Breast epithelium (tissue), 3 donors: Measurements from ENCODE around the gene FARP1.

Experiments used
- CTCF ChIP-seq, 3 donors: fragments of 450-650 bp; IDR thresholded peaks; one replicate each; pipeline ENCODE4 v1.5.1; 2016 to 2017; ENCODE audit warnings: antibody characterized with exemption in 3 of 3, mild to moderate bottlenecking in 3 of 3, moderate library complexity in 3 of 3
- POLR2AphosphoS5 ChIP-seq, 3 donors: sonication (generic); formaldehyde crosslinking; IDR thresholded peaks; one replicate each; pipeline ENCODE4 v1.6.1; 2017; ENCODE audit warnings: antibody characterized with exemption in 3 of 3

- no peak for TF ChIP-seq CTCF (IDR thresholded peaks at IDR 0.05)
- no peak for TF ChIP-seq POLR2AphosphoS5 (IDR thresholded peaks at IDR 0.05)
These were observed 262.9 kb downstream of the FARP1 start for GRCh38 chr13:98405690-98406344.
